GM19468 (cell line): Measurements from ENCODE around the gene TRIM45.
A peak's percentile ranks its signal among the peaks of the same experiment; 100 is the strongest.

ENCODE experiments used
- ATAC-seq: cut with Tn5 transposase; IDR thresholded peaks from one replicate; pipeline ENCODE4 v1.9.1; 2021; ENCODE audit warnings: mild to moderate bottlenecking, moderate library complexity, moderate number of reproducible peaks; ENCODE audit not compliant: unreplicated experiment; ENCODE audit errors: extremely low read depth

TRIM45 gene

GRCh38 chr1:117067533-117068370 lies 53.8 kb downstream of the TRIM45 start:
- ATAC-seq: peak; percentile 68

GRCh38 chr1:117066367-117066766 lies 55.2 kb downstream of the TRIM45 start:
- ATAC-seq: no peak

- ATAC-seq: no peak
Observed at GRCh38 chr1:117061986-117062415, 59.5 kb downstream of the TRIM45 start.
